ENCODE measurements around the gene CD3D.

DNA sequence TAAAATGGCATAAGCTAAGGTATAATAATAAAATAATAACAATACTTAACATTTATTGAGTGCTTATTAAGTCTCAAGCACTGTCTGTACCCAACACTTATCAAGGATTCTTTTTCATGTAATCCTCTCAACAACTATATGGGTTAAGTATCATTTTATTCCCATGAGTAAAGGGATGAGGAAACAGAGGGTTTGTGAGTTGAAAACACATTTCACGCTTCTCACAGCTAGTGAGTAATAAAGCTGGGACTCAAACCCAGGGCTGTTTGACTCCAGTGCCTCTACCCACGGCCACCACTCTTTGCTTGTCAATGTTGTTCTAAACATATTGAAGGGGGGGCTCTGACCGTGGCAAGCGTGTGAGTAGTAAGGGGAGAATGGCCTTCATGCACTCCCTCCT, 29.3 kb downstream of the CD3D start:
- TF ChIP-seq, protein P1, sequence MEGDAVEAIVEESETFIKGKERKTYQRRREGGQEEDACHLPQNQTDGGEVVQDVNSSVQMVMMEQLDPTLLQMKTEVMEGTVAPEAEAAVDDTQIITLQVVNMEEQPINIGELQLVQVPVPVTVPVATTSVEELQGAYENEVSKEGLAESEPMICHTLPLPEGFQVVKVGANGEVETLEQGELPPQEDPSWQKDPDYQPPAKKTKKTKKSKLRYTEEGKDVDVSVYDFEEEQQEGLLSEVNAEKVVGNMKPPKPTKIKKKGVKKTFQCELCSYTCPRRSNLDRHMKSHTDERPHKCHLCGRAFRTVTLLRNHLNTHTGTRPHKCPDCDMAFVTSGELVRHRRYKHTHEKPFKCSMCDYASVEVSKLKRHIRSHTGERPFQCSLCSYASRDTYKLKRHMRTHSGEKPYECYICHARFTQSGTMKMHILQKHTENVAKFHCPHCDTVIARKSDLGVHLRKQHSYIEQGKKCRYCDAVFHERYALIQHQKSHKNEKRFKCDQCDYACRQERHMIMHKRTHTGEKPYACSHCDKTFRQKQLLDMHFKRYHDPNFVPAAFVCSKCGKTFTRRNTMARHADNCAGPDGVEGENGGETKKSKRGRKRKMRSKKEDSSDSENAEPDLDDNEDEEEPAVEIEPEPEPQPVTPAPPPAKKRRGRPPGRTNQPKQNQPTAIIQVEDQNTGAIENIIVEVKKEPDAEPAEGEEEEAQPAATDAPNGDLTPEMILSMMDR (IDR thresholded peaks at IDR 0.05; ENCODE audit: borderline replicate concordance, extremely low read depth, low read length, poor library complexity, severe bottlenecking), result no peak
- TF ChIP-seq EZH2 (IDR thresholded peaks at IDR 0.05; ENCODE audit: borderline replicate concordance, low read depth, low read length, severe bottlenecking), result no peak
